PC-3 (cell line): ENCODE measurements around the gene TGFBR3L. TPM values are rescaled to one million over a fixed set of nuclear protein-coding genes. Genes with fewer than 3 reads are reported as not detected.

Source experiments
- ATAC-seq: fragments of 200-7000 bp; cut with Tn5 transposase; 2 replicates; pipeline ENCODE4 v1.9.1; 2020; ENCODE audit warnings: mild to moderate bottlenecking, moderate library complexity
- BruUV-seq: library from RNA; stranded (reverse); fragments of 400-500 nt; replicated peaks from 2 replicates; lab custom pipeline; 2021; lab: Mats Ljungman, UMichigan
- CTCF ChIA-PET: fragments of 300-600 bp; sonication (Branson Sonifier 250); formaldehyde crosslinking; loops from one replicate; lab custom pipeline; 2022; ENCODE audit warnings: antibody characterized with exemption; lab: Charles Lee
- POLR2A ChIA-PET: fragments of 300-600 bp; sonication (Branson Sonifier 250); formaldehyde crosslinking; loops from one replicate; lab custom pipeline; 2022; ENCODE audit warnings: antibody characterized with exemption; ENCODE audit not compliant: unreplicated experiment; lab: Charles Lee
- DNase-seq: peaks from one replicate; pipeline ENCODE4 v3.0.0-alpha.2; 2015
- H2AFZ ChIP-seq: fragments of 300-600 bp; sonication (generic); 2 replicates; pipeline ENCODE4 v1.6.0; 2016; ENCODE audit warnings: antibody characterized with exemption, low read length
- H3F3A ChIP-seq: fragments of 300-600 bp; sonication (generic); one replicate; pipeline ENCODE4 v1.6.0; 2017; ENCODE audit warnings: antibody characterized with exemption, low read length, control low read depth, mild to moderate bottlenecking; ENCODE audit not compliant: unreplicated experiment
- H3K27ac ChIP-seq: fragments of 300-600 bp; sonication (generic); 2 replicates; pipeline ENCODE4 v1.5.1; 2016; ENCODE audit warnings: mild to moderate bottlenecking, low read length
- H3K27me3 ChIP-seq: fragments of 300-600 bp; sonication (generic); 2 replicates; pipeline ENCODE4 v1.6.1; 2016; ENCODE audit warnings: low read length, mixed read lengths
- H3K36me3 ChIP-seq: fragments of 300-600 bp; sonication (generic); 2 replicates; pipeline ENCODE4 v1.6.1; 2016; ENCODE audit warnings: low read depth, mixed run types, low read length, mixed read lengths
- H3K4me1 ChIP-seq: fragments of 300-600 bp; sonication (generic); 2 replicates; pipeline ENCODE4 v1.5.1; 2016; ENCODE audit warnings: low read length; ENCODE audit not compliant: insufficient read depth
- H3K4me2 ChIP-seq: fragments of 300-600 bp; sonication (generic); 2 replicates; pipeline ENCODE4 v1.6.0; 2016; ENCODE audit warnings: low read length
- H3K4me3 ChIP-seq: fragments of 300-600 bp; sonication (generic); 2 replicates; pipeline ENCODE4 v1.5.1; 2016; ENCODE audit warnings: mild to moderate bottlenecking, low read length, mixed read lengths
- H3K79me2 ChIP-seq: fragments of 300-600 bp; sonication (generic); 2 replicates; pipeline ENCODE4 v1.6.1; 2017; ENCODE audit warnings: low read length, mixed read lengths
- H3K9ac ChIP-seq: fragments of 300-600 bp; sonication (generic); 2 replicates; pipeline ENCODE4 v1.6.0; 2016; ENCODE audit warnings: mild to moderate bottlenecking, low read length
- H3K9me2 ChIP-seq: fragments of 300-600 bp; sonication (generic); replicated peaks from 2 replicates; pipeline ENCODE4 v1.6.1; 2016; ENCODE audit warnings: mixed run types, low read length, mixed read lengths
- H3K9me3 ChIP-seq: fragments of 300-600 bp; sonication (generic); 2 replicates; pipeline ENCODE4 v1.6.1; 2016; ENCODE audit warnings: low read length, mixed read lengths
- H4K20me1 ChIP-seq: fragments of 300-600 bp; sonication (generic); 2 replicates; pipeline ENCODE4 v1.6.1; 2016; ENCODE audit warnings: low read length, mixed read lengths
- EZH2 ChIP-seq: fragments of 300-600 bp; sonication (generic); IDR thresholded peaks from one replicate; pipeline ENCODE4 v1.6.1; 2017; ENCODE audit warnings: antibody characterized with exemption, mild to moderate bottlenecking, low read length; ENCODE audit not compliant: unreplicated experiment
- EZH2phosphoT487 ChIP-seq: fragments of 300-600 bp; sonication (generic); IDR thresholded peaks from 2 replicates; pipeline ENCODE4 v1.6.1; 2018; ENCODE audit warnings: mild to moderate bottlenecking, antibody characterized with exemption, low read length, borderline replicate concordance
- intact Hi-C: fragments of 100-400 bp; cut with micrococcal nuclease; formaldehyde crosslinking; loops from 2 replicates; pipeline ENCODE4 v1.9.0; 2023
- total RNA-seq: library from RNA; depleted of rRNA; stranded (reverse); fragments of >200 nt; gene quantifications from 2 replicates; pipeline ENCODE4 v1.2.3, GENCODE V29; 2014
- TF ChIP-seq, protein P1 (sequence below): fragments of 300-600 bp; sonication (generic); conservative IDR thresholded peaks from 2 replicates; pipeline ENCODE4 v1.5.1; 2017; ENCODE audit warnings: antibody characterized with exemption, low read depth, mild to moderate bottlenecking, low read length

Gene TGFBR3L
- total RNA-seq, 1 experiment from 2014 or later: 10.5 TPM

GRCh38 chr19:7873304-7874075 is 41.1 kb upstream of the TGFBR3L start:
- DNase-seq (no peak), ATAC-seq (no peak)
- H3K4me2 ChIP-seq: peak overlapping the region; percentile 89
- BruUV-seq: no TSS peak
- ChIA-PET POLR2A (no interaction called here), CTCF (no interaction called here)
- no peak overlapping the region for H3K27ac ChIP-seq
- H3K9me3 ChIP-seq: no peaks in the 10 kb centered on the region
- peak overlapping the region; percentile 28; the same call in 1 of the 2 replicates for H3K9ac ChIP-seq
- no peak for TF ChIP-seq EZH2
- TF ChIP-seq, protein P1, sequence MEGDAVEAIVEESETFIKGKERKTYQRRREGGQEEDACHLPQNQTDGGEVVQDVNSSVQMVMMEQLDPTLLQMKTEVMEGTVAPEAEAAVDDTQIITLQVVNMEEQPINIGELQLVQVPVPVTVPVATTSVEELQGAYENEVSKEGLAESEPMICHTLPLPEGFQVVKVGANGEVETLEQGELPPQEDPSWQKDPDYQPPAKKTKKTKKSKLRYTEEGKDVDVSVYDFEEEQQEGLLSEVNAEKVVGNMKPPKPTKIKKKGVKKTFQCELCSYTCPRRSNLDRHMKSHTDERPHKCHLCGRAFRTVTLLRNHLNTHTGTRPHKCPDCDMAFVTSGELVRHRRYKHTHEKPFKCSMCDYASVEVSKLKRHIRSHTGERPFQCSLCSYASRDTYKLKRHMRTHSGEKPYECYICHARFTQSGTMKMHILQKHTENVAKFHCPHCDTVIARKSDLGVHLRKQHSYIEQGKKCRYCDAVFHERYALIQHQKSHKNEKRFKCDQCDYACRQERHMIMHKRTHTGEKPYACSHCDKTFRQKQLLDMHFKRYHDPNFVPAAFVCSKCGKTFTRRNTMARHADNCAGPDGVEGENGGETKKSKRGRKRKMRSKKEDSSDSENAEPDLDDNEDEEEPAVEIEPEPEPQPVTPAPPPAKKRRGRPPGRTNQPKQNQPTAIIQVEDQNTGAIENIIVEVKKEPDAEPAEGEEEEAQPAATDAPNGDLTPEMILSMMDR: no peak
- no peak for TF ChIP-seq EZH2phosphoT487
- intact Hi-C loops: no loop called here
- peaks cover 10% of the 10 kb centered on the region for H3F3A ChIP-seq
- H3K79me2 ChIP-seq: no peaks in the 10 kb centered on the region
- H3K9me2 ChIP-seq: no peaks in the 10 kb centered on the region
- no peaks in the 10 kb centered on the region for H3K36me3 ChIP-seq
- peak overlapping the region; percentile 81 for H2AFZ ChIP-seq
- peaks cover 21% of the 10 kb centered on the region for H3K4me1 ChIP-seq
- no peaks in the 10 kb centered on the region for H4K20me1 ChIP-seq
- H3K4me3 ChIP-seq: peak overlapping the region; percentile 69
- H3K27me3 ChIP-seq: no peaks in the 10 kb centered on the region

- H2AFZ ChIP-seq: peak within 1 kb of the TSS; percentile 81
- intact Hi-C loops: no loop called here
- H3K9me2 ChIP-seq: no peaks in the 10 kb centered on the region
- TF ChIP-seq, protein P1: no peak
- peak within 1 kb of the TSS; percentile 69 for H3K4me3 ChIP-seq
- BruUV-seq: no TSS peak
- H3F3A ChIP-seq: peaks cover 10% of the 10 kb centered on the region
- H3K9ac ChIP-seq: peak within 1 kb of the TSS; percentile 28; the same call in 1 of the 2 replicates
- no peaks in the 10 kb centered on the region for H3K79me2 ChIP-seq
- CTCF ChIA-PET: no interaction called here
- H3K9me3 ChIP-seq: no peaks in the 10 kb centered on the region
- peak within 1 kb of the TSS; percentile 89 for H3K4me2 ChIP-seq
- no peaks in the 10 kb centered on the region for H3K27me3 ChIP-seq
- ATAC-seq (peak; percentile 45), DNase-seq (peak; percentile 80)
- H4K20me1 ChIP-seq: no peaks in the 10 kb centered on the region
- H3K4me1 ChIP-seq: peaks cover 20% of the 10 kb centered on the region
- POLR2A ChIA-PET: interaction anchor here (0.6 kb wide), 1 partner anchor 17 kb away, joined by 5 read pairs; no protein-coding TSS in a partner anchor
- H3K27ac ChIP-seq: no peak within 1 kb of the TSS
- no peaks in the 10 kb centered on the region for H3K36me3 ChIP-seq
Observed at GRCh38 chr19:7874076-7874896, 40.3 kb upstream of the TGFBR3L start, which contains the start of gene PRR36. Gene PRR36, minus strand, starts transcription at chr19:7874390. Its CDS starts 701 bp downstream, at chr19:7873689.
